DMS153 (cell line): ENCODE measurements around the gene DNAH10.

Source experiments
- DNase-seq: peaks from one replicate; lab custom pipeline; 2025; lab: John Stamatoyannopoulos, UW

DNAH10 gene

DNA sequence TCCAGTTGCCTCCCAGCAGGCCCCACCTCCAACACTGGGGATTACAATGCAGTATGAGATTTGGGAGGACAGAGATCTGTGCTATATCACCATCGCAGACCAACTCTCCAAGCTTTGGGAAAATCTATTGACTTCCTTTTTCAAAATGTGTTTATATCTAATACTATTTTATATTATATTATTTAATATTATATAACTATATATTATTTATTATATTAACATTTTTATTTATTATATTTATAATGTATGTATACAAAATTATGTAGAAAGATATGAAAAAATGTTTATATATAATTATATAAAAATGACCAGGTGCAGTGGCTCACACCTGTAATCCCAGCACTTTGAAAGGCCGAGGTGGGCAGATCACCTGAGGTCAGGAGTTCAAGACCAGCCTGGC lies 36.4 kb downstream of the DNAH10 start:
- DNase-seq, result no peak

DNA sequence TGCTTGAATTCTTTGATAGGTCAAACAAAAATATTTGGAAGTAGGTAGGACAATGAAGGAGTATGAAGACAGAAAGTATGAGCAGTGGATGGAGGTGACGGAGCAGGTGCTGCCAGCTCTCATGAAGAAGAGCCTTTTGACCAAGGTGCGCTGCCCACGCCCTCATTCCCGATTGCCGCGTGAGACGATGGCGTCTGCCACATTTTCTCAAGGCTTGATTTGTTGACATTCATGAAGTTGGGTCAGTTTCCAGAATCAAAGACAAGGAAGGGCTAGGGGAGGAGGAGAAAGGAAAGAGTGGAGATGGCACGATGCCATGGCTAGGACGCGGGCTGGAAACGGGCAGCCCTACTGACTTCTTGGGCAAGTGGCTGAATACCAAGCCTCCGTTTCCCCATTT lies 37.1 kb downstream of the DNAH10 start:
- no peak for DNase-seq

DNA sequence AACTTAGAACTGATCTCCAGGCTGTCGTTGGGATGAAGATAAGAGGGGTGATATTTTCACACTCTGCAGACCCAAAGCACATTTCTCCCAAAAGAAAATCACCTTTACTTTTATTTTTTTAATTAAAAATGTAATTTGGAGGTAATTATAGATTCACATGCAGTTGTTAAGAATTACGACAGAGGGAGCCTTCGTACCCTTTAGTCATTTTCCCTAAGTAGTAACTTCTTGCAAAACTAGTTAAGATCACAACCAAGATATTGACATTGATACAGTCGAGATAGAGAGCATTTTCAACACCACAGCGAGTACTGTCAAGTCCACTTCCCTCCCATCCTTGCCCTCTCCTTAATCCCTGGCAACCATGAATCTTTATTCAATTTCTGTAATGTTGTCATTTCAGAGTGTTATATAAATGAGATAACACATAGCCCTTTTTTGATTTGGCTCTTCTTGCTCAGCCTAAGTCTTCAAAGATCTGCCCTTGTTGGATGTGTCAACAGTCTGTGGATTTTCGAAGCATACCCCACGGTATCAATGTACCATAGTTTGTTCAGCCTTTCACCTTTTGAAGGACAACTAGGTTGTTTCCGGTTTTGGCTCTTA lies 39.6 kb downstream of the DNAH10 start:
- no peak for DNase-seq

DNA sequence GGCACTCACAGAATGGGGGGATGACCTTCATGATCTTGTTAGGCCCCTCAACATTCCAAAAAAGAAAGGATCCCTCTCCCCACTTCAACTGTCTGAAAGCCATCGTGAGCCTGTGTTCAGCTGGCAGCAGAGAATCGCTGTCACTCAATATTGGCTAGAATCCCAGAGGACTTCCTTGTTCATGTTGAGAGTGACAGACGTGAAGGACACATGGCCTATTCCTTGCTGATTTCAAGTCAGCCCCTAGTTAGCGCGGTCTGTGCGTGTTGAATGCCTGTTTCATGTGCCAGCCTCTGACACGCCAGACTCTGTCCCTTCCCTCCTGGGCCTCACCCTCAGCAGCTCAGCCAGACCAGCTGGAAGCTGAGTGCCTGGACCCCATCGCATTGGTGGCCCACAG lies 43.1 kb downstream of the DNAH10 start:
- DNase-seq, result no peak

DNA sequence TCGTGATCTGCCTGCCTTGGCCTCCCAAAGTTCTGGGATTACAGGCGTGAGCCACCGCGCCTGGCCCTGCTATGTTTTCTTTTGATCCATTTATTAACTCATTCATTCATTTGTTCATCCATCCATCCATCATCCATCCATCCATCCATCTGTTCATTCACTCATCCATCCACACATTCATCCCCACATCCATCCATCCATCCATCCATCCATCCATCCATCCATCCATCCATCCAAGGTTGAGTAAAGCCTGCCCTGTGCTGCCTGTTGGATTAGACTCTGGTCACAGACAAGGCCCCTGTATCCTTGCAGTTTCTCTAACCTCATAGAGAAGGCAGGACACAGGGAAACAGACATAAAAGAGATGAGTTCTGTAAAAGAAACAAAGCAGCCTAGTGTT lies 44.9 kb downstream of the DNAH10 start:
- DNase-seq, result no peak

DNA sequence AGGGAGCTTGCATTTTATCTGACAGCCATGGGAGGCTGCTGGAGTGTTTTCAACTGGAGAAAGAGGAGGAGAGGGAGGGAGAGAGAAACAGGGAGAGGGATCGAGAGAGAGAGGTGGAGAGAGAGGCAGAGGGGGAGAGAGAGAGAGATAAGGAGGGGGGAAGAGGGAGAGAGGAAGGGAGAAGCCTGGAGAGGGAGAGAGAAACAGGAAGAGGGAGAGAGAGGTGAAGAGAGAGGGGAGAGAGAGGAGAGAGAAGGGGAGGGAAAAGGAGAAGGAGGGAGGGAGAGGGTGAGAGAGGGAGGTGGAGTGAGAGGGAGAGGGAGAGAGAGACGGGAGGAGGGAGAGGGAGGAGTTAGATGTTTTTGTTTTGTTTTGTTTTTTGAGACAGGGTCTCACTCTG lies 45.6 kb downstream of the DNAH10 start:
- no peak for DNase-seq

DNA sequence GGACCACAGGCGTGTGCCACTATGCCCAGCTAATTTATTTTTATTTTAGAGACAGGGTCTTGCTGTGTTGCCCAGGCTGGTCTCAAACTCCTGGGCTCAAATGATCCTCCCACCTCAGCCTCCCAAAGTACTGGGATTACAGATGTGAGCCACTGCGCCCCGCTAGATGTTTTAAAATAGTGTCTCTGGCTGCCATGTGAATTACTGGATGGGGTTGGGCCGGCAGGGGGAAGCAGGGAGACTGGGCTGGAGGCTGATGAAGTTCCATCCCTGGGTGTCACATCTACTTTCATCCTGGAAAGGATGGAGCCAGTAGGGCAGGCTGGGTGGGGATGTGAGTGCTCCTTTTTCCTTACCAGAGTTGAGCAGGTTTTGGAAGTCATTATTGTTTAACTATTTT lies 46.1 kb downstream of the DNAH10 start:
- DNase-seq, result no peak

DNA sequence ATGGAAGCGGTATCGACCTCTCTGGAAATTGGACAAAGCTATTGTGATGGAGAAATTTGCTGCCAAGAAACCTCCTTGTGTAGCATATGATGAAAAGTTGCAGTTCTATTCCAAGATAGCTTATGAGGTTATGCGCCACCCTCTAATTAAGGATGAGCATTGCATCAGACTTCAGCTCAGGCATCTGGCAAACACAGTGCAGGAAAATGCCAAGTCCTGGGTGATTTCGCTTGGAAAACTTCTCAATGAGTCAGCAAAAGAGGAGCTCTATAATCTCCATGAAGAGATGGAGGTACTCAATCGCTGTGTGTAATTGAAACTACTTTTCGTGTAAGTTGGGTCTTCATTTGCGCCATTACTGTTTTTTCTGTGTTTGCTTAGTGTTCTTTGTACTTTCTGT lies 51.2 kb downstream of the DNAH10 start:
- DNase-seq, result no peak

DNA sequence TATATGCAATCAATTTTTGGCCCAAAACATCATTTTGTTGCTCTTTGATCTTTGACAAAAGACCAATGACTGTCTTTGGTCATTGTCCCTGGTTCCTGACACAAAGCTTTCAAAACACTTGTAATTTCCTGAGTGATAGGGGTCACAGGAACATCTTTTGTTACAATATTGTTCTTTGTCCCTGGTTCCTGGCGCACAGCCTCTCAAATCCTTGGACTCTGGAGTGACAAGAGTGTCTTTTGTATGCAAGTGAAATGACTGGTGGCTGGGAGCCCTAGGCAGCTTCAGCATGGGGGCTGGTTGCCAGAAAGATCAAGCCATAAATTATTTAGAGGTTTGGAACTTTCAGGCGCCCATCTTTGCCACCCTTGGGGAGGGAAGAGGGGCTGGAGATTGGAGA lies 53.9 kb downstream of the DNAH10 start:
- no peak for DNase-seq

DNA sequence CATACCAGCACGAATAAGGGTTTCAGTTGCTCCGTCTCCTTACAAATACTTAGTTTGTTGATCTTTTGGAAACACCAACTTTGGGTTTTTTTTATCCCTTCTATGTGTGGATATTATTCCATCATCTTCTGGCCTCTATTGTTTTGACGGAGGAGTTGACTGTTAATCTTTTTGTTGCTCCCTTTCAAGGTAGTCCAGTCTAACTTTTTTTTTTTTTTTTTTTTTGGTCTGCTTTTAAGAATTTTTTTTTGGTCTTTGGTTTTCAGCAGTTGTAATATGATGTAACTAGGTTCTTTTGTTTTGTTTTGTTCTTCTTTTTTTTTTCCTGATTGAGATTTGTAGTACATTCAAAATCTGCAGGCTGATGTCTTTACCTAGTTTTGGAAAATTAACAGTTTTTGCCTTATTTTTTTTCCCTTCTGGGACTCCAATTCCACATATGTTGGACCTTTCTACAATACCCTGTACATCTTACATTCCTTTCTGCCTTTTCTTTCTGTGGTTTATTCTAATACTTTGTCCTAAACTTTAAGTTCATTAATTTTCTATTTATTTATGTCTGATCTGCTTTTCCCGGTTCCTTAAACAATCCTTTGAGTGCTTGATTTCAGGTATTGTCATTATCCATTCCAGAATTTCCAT lies 54.9 kb downstream of the DNAH10 start:
- DNase-seq, result no peak

DNA sequence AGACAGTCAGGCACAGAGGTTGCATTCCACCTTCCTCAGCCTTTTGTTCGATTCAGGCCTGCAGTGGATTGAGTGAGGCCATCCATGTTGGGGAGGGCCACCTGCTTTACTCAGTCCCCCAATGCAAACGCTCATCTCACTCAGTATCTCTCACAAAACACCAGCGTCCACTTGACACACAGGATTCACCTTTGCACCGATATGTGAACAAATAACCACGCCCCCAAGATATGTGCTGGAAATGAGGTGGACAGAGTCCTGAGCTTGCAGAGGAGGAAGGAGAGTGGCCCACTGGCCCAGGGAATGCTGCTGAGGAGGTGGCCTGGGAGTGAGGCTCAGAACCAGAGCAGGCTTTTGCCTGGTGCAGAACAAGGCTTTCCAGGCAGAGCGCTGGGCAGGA lies 60.7 kb downstream of the DNAH10 start:
- DNase-seq, result no peak

DNA sequence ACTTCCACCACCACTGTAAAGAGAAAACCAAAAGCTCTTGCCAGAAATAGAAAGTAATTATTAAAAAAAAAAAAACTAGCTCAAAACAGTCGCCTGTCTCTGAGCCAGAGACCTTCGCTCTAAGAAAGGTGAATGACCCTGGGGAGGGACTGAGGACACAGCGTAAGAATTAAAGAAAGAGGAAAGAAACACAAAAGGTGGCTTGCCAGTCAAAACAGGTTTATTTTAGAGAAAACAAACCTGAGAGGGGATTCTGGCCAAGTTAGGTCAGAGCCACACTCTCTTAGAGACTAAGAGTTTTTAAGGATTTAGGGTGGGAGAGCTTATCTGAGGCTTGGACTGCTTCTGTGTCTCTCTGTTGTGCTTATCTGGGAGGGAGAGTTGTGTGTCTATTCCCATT lies 66.0 kb downstream of the DNAH10 start:
- DNase-seq, result no peak

DNA sequence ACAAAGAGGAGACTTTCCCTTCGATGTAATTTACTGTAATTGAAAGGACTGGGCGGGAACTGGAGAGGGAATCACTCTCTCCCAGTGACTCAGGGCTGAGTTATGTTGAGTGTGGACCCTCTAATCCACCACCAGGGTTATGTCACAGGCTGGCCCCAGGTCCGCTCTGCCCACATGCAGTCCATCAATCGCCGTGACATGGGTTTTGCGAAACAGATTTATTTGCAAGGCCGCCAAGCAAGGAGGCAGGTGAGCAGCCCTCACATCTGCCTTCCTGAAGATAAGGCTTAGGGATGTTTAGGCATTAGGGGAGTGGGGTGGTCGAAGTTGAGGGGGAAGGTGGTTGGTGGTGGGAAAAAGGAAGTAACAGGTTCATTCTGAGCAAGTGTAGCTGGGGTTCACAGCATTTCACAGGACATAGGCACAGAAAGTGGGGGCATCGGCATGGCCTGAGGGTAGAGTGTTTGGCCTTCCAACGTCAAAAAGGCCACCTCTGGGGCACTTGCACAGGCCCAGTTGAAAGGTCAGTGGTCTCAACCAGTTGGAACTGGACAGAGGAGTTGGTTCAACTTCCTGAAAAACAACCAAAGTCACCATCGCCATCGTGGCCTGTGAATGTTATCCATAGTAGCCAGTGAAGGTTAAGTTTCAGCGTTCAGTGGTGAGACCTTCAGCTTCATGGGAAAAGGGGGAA lies 66.9 kb downstream of the DNAH10 start:
- DNase-seq, result no peak

DNA sequence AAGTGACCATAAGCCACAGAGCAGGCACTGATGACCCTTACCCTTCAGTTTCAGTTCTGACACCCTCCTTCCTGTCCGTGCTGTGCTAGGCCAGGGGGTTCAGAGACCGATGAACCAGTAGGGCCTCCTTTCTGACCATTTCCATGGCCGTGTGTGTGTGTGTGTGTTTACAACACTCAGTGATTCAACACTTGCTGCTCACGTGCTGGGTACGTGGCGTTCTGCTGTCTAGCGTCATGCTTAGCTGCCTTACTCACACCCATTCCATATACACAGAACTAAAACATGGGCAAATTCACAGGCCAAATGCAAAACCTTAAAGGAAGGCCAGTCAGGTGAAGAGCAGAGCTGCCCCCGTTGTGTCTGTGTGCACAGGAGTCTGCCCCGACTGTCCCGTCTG lies 67.5 kb downstream of the DNAH10 start:
- no peak for DNase-seq

DNA sequence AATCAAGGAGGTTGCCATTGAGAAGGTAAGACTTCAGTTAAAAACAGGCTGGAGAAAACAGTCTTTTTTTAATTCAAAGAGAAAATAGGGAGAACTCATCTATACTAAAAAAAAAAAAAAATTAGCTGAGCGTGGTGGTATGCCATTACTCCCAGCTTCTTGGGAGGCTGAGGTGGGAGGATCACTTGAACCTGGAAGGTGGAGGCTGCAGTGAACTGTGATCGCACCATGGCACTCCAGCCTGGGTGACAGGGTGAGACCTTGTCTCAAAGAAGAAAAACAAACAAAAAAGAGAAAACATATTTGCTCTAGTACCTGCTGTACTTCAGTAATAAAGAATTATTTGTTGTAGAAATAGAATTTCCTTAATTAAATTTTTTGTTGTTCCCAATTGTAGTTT lies 68.6 kb downstream of the DNAH10 start:
- DNase-seq, result no peak

DNA sequence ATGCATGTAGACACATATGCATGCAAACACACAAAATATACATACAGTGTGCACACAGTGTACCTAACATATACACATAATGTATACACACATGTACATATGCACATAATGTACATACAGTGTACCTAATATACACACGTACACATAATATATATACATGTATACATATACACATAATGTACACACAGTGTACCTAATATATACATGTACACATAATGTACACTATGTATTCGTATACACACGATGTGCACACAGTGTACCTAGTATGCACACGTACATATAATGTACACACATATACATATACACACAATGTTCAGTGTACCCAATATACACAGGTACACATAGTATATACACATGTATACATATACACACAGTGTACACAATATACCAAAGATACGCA lies 70.0 kb downstream of the DNAH10 start:
- no peak for DNase-seq

DNA sequence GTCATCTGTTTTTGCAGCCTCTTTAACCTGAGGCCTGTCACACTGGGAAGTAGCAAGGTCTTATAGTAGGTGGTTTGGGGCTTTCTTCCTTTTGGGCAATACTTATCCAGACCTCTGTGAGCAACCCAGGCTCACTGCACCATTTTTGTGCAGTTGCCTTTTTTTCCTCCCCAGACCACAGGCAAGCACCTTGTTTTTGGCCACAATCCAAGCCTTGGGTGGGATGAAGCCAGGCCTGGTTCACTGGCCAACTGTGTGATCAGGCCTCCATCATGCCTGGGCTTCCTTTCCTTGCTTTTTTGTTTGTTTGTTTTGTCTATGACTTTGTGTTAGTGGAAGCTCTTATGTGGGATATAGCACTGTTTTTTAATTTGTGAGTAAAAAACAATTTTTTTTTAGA lies 71.7 kb downstream of the DNAH10 start:
- no peak for DNase-seq

DNA sequence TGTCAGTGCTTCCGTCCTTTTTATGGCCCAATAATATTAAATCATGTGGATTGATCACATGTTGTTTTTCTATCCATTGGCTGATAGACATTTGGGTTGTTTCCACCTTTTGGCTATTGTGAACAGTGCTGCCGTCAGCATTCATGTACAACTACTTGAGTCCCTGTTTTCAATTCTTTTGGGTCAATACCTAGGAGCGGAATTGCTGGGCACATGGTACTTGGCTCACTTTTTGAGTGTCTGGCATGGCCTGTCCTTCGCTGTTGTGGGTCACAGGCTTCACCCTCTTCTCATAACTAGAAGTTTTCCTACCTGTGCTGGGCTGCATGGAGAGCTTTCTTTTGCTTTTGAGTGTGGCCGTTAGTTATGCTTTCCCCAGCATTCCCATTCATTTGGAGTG lies 72.7 kb downstream of the DNAH10 start:
- DNase-seq, result no peak

DNA sequence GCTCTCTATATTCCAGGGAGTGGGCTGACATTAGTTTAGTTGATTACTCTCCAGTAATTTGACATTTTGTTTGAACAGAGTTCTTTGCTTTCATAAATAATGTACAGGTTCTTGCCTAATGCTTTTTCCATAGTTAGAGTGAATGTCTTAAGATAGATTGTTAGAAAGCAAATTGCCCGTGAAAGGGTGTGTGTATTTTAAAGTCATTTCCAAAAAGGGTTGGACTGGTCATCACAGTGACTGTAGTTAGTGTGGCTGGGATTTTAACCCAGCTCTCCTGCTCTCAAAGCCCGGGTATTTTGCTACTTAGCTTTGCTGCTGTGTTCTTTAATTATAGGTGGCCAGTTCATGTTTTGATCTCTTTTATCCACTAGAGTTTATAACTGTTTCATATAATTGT lies 74.2 kb downstream of the DNAH10 start:
- DNase-seq, result no peak

DNA sequence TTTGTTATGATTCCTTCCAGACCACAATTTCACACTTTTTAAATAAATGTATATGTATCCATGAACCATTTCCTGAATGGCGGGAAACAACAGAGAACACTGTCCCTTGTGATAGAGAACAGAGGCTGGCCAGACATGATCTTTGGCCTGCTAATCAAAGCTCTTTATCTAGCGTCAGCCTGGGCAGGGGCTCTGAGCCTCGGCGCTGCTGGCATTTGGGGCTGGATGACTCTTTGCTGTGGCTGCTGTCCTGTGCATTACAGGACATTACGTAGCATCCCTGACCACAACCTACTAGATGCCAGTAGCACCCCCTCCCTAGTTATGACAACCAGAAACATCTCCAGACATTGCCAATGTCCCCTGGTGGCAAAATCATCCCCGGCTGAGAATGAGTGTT lies 77.7 kb downstream of the DNAH10 start:
- DNase-seq, result no peak

DNA sequence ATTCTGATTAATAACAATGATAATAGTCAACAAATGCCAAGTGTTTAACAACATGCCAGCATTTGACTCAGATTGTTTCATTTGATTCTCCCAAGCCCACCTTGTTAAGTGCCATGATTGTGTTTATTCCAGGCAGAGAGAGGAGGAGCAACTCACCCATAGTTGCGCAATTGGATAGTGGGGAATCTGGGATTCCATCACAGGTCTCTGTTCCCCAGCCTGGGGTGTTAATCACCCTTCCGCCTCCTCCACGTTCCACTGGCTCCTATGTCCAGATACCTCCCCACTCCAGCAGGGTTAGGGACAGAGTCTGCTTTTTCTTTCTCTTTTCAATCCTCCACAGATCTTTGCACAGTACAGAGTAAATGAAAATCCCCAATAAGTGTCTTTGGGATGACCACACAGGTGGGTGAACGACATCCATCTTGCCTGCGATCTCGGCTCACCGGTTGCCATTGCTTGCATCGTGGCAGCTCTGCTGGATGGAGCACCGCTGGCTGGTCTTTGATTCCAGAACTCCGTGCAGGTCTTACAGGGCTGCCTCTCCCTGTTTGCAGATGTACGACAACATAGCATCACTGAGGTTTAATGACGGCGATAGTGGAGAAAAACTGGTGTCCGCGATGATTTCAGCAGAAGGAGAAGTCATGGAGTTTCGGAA lies 78.8 kb downstream of the DNAH10 start:
- DNase-seq, result no peak

DNA sequence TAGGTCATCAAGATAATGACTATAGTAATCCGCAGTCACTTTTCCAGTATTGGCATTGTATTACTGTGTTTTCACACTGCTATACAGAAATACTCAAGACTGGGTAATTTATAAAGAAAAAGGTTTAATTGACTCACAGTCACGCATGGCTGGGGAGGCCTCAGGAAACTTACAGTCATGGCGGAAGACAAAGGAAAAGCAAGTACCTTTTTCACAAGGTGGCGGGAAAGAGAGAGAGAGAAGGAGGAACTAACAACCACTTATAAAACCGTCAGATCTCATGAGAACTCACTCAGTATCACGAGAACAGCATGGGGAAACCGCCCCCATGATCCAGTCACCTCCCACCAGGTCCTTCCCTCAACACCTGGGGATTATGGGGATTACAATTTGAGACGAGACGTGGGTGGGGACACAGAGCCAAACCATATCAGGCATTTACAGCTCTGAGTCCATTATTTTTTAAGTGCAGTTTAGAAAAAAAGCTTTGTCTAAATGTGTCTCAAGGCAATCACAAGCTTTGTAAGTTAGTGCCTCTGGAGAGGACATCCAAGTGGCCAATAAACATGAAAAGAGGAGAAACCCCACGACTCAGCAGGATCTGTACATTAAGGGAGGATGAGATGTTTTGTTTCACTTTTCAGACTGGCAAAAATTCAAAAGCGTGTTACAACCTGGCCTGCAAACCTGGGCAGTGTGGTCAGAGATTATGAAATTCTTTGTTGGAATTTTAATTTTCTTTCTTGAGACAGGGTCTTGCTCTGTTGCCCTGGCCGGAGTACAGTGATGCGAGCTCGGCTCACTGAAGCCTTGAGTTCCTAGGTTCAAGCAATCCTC lies 82.0 kb downstream of the DNAH10 start:
- no peak for DNase-seq
